Endothelial cell of umbilical vein (primary cell): Measurements from ENCODE around the gene PSKH1.

ENCODE experiments used
- MYC ChIP-seq: IDR thresholded peaks from one replicate; pipeline ENCODE4 v1.6.1; 2011; ENCODE audit warnings: mild to moderate bottlenecking, low read depth, low read length
- POLR2A ChIP-seq: IDR thresholded peaks from 2 replicates; pipeline ENCODE4 v1.6.1; 2012; ENCODE audit warnings: low read depth, mild to moderate bottlenecking, control low read depth, low read length
- TF ChIP-seq, protein P1 (sequence below), 2 donors: IDR thresholded peaks; 1 replicate in 1 of 2; 2 replicates in 1 of 2; pipeline ENCODE4 v1.5.1; 2011; ENCODE audit warnings: low read length in 2 of 2, mild to moderate bottlenecking in 2 of 2, moderate library complexity in 2 of 2, control low read depth in 1 of 2, inconsistent platforms in 1 of 2, low read depth in 1 of 2; ENCODE audit not compliant: insufficient read depth in 1 of 2; ENCODE audit errors: extremely low read depth in 1 of 2

DNA sequence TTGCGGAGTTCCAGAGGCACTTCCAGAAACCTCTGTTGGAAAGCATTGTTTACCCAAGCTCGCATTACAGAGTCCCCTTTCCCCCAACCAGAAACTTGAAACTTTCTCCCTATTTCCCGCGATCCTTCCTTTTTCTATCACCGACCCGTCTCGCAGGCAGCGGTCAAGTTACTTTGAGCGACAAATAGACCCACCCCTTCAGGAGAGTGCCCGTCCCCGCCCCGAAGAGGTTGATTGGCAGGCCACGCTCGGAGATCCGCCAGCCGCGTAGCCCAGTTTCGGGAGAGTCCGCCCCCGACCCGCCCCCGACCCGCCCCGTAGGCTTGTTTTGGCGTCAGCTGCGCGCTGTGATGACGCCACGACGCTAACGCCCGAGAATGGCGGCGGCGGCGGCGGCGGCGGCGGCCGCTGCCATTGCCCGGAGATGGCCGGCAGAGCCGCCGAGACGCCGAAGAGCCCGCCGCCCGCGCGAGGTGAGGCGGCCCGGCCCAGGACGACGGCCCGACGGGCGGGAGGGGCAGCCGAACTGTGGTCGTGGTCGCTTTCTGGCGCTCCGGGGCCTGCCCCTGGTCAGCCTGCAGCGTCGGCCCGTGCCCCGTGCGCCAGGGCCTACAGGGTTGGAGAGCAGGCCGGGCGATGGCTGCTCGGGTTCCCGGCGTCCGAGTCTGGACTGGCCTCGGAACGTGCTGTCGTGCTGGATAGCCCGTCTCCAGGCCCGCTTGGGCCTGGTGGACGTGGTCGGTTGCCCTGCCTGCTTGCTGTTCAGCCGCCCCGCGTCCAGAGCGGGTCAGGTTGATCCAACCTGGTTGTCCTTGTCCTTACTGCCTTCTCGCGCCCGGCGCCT lies at the start of gene PSKH1:
- TF ChIP-seq POLR2A, result peak; percentile 59
- TF ChIP-seq MYC, result no peak
- TF ChIP-seq, protein P1, sequence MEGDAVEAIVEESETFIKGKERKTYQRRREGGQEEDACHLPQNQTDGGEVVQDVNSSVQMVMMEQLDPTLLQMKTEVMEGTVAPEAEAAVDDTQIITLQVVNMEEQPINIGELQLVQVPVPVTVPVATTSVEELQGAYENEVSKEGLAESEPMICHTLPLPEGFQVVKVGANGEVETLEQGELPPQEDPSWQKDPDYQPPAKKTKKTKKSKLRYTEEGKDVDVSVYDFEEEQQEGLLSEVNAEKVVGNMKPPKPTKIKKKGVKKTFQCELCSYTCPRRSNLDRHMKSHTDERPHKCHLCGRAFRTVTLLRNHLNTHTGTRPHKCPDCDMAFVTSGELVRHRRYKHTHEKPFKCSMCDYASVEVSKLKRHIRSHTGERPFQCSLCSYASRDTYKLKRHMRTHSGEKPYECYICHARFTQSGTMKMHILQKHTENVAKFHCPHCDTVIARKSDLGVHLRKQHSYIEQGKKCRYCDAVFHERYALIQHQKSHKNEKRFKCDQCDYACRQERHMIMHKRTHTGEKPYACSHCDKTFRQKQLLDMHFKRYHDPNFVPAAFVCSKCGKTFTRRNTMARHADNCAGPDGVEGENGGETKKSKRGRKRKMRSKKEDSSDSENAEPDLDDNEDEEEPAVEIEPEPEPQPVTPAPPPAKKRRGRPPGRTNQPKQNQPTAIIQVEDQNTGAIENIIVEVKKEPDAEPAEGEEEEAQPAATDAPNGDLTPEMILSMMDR (IDR thresholded peaks at IDR 0.05; ENCODE audit: extremely low read depth in 1 of 2, insufficient read depth in 1 of 2, low read depth in 1 of 2, low read length in 2 of 2), result no peak
